ENCODE measurements around the gene C19orf25.
A peak's percentile ranks its signal among the peaks of the same experiment; 100 is the strongest.
"Not testable (repeated sequence)": the region's sequence is repeated elsewhere in the genome, so short reads cannot be mapped to it uniquely, and the experiment has no call there.

The C19orf25 gene

DNA sequence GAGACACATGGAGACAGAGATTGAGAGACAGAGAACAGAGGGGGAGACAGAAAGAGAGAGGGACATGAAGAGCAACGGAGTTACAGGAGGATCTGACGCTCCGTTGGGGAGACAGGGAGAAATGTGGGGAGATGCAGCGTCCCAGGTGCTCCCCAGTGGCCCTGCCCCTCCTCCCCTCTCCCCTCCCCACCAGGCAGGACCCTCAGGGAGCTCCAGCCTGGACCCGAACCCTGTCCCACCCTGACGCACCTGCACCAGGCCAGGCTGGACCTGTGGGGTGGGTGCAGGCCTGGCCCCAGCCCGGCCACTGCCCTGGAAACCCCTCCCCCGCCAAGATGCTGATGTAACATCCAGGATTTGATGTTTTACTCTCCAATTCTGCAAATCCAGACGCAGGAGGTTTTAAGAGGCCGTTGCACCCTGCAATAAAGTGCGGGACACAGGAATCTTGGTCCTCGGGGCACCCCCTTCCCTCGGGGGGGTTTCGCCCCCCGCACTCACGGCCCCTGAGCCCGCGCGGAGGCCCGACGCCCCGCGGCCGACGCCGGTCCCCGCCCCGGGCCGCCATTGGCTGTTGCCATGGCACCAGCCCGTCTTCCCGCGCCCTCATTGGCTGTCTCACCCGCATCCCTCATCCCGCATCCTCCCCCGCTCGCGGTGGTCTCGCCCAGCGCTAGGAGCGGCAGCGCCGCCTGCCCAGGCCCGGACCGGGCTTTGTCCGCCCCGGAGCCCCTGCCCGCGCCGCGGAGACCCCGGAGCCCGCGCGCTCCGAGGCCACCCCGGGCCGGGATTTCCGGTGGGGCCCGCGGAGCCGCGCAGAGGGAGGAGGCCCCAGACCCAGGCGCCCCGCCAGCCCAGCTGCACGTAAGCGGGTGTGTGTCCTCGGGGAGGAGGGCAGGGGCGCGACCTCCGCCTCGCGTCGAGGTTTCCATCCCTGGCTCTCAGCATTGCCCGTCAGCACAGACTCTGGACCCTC lies 29.3 kb downstream of the C19orf25 start, which contains the start of gene APC2:
Gene APC2, plus strand, starts transcription at position 655 of the 976 bp plus-strand sequence. CDS start 2,881 bp downstream, outside the sequence.
- DNase-seq (ENCODE audit: low spot score) = no peak

DNA sequence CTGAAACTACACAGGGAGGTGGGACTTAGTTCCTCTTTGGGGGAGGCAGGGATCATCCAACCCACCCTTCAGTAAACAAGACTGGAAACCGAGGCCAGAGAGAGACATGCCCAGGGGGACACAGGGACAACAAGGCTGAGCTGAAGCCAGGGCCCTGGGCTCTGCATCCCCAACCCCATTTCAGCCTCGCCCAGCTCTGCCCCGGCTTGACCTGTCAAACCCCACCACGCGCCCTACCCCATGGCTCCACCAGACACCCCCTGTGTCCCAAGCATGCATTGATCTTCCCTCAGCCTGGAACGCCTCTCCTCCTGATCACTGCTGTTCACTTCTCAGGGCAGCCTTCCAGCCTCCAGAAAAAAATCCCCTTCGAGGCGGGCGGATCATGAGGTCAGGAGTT lies 31.1 kb downstream of the C19orf25 start:
- no peak for DNase-seq (ENCODE audit: low spot score)

DNA sequence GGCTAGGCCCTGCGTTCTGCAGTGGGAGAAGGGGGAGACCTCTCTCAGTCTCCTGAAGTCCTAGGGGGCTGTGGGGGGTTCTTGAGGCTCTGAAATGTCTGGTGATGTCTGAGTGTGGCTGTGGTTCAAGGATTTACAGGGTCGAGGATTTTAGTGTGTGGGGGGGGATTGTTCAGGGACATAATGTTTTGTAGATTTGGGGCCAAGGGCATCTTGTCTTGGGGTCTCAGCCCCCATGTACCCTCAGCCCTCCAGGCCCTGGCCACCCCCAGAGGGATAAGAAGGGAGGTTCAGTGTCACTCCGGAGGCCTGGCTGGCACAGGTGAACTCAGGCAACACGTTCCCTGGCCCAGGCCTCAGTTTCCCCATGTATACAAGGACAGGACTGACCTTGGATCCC lies 31.5 kb downstream of the C19orf25 start:
- no peak for DNase-seq (ENCODE audit: low spot score)

DNA sequence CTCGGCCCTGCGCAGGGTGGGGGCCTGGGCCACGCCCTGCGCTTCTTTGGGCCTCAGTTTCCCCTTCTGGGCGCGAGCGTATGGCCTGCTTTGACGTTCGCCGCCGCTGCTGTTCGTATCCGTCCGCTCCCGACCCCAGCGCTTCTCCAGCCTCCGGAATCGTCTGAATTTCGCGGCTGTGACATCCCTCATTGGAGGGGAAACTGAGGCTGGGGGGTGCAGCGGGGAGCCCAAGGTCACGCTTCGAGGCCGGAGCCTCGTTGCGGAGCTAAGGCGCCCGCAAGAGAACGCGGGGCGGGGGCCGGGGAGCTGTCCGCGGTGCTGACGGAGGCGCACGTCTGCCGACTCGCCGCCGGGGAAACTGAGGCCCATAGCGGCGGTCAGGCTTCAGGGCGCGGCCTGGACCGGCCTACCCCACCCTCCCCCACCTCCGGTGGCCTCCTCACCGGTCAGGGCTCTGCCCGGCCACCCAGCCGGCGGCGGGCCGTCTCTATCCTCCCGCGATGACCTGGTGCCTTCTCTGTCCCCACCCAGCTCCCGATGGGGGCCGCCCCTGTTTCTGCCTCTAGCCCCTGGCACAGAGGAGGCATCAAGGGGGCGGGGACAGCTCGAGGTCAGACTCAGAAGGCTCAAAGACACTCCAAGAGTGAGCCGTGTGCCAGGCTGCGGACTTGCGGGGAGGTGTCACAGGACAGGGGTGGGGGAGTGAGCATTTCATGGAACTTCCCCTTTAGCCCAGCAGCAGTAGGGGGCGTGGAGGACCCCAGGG lies 32.1 kb downstream of the C19orf25 start:
- DNase-seq (ENCODE audit: low spot score) = no peak

DNA sequence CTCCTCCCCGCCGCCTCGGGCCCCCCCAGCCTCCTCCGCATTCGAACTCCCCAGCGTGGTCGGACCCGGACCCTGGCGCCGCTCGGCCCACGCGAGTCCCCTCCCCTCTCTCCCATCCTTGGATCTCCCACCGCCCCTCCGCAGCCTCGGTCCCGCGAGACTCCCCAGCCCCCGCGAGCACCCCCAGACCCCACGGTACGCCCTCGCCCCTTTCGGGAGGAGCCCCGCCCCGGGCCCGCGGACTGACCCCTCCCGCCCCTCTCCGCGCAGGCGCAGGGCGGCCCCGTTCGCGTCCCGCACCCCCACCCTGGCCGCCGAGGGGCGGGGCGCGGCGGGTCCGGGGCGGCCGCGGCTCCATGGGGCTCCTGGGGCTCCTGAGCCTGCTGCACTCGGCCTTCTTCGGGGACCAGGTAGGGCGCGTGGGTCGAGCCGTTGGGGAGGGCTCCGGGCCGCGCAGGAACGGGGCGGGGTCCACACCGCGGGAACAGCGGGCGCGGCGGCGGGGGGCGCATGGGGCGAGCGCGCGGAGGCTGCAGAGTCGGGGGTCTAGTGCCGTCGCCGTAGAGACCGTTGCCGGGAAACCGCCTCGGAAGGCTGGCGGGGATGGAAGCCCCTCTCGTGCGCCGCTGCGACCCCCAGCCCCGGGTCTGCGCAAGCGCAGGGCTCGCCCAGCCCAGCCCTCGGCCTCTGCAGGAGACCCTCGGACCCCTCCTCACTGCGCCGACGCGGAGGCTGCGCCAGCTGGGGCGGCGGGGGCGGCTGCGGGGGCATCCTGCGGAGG lies 32.9 kb downstream of the C19orf25 start:
- peak; percentile 79 for DNase-seq (ENCODE audit: low spot score)

DNA sequence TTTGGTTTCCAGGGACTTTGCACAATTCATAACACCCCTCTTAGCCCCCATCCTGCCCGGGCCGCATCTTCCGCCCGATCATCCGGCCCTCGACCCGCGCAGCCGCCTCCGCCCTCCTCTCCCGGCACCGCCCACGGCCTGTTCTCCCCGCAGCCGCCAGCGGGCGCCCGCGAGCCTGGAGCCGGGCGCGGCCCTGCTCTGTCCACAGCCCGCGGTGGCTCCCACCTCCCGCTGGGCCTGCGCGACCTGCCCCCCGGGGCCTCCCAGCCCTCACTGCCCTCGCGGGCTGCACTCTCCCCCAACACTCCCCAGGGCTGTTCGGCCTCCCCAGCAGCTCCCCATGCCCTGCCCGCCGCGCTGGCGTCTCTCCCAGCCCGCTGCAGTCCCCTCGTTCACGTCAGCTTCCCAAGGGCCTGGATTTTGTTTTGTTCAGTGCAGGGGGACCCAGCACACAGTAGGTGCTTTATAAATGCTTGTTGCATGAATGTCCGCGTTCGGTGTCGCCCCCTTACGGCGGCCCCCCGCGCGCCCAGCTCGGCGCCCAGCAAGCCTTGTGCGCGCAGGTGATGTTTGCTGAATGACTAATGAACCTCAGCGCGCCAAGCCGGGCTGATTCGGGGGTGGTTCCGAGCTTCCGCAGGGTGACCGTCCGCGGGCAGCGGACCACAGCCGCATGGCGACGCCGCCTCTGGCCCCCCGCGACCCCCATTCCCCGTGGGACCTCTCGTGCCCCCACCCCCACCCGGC lies 33.7 kb downstream of the C19orf25 start:
- peak; percentile 89 for DNase-seq (ENCODE audit: low spot score)

DNA sequence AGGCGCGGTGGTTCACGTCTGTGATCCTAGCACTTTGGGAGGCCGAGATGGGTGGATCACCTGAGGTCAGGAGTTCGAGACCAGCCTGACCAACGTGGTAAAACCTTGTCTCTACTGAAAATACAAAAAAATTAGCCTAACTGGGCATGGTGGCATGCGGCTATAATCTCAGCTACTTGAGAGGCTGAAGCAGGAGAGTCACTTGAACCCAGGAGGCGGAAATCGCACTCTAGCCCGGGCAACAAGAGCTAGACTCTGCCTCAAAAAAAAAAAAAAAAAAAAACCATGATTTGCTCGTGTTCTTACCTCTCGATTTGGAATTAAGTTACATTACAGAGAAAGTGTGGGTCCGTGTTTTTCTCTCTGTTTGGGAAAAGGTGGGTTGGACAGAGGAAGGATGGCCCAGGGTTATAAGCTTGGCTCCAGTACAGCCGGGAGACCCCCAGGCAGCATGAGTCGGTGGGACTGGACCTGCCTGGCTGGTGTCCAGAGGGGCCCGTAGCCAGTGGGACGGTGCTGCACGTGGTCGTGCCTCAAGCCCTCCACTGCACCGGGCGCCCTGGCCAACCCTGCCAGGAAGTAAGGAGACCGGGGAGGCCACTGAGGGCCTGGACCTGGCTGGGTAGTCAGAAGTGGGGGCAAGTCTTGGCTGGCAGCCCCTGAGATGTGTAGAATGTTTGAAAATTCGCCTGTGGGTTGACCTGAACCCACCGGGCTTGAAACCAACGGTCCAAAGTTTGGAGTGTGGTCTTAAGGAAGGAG lies 37.2 kb downstream of the C19orf25 start:
- DNase-seq (ENCODE audit: low spot score) = no peak

DNA sequence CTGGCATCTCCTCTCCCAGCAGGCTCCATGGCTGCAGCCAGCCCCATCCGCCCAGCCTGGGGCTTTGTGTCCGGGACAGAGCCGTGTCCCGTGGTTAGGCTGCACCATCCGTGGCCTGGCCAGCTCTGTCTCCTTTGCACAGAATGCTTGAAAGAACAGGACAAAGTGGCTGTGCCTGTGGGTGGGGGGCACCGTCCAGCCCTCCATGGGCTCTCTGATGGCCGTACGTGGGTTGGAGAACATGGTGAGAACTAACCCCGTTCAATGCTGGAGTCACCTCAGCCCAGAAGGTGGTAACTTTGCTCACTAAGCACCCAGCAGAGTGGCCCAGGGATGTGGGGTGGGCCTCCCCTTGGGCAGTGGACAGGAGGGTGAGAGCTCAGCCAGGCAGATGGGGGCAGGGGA lies 38.0 kb downstream of the C19orf25 start:
- no peak for DNase-seq (ENCODE audit: low spot score)

DNA sequence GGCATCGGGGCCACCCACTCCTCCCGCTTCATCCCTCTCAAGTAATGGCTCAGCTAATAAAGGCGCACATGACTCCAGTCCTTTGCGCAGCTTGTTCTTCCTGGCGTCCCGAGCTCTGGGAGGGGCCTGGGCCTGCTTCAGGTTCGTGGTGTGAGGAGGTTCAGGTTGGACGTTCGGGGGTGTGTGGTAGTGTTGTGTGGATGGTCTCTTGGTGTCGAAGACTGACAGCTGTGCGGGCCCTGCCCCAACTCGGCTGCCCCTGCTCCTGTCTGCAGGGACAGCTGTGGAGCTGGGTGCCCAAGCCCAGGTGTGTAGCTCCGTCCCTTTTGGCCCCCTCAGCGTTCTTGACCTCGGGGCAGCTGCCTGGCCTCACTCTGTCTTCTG lies 38.6 kb downstream of the C19orf25 start:
- no peak for DNase-seq (ENCODE audit: low spot score)

DNA sequence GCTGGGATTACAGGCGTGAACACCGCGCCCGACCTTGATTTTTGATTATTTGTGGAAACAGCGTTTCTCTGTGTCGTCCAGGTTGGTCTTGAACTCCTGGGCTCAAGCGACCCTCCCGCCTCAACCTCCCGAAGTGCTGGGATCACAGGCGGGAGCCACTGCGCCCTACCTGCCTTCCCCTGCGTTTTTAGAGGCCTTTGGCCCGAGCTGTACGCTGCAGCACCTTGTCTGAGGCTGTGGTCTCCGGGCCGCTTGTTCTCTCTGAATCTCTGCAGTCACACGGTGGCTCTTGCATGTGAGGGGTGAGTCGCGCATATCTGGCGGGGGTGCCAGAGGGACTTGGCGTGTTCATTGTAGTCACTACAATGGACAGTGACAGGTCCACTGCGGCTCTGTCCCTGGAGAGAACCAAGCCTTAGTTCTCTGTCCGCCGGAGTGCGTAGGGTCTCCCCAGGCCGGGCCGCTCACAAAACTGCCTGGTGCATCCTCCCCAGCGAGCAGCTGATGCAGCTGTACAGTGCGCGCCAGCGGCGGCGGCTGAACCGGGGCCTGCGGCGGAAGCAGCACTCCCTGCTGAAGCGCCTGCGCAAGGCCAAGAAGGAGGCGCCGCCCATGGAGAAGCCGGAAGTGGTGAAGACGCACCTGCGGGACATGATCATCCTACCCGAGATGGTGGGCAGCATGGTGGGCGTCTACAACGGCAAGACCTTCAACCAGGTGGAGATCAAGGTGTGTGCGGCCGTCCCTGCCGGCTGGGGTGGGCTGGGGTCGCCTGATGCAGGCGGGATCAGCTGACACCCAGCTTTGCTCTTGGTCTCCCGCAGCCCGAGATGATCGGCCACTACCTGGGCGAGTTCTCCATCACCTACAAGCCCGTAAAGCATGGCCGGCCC lies 39.2 kb downstream of the C19orf25 start:
- DNase-seq (ENCODE audit: low spot score) = not testable (repeated sequence)

DNA sequence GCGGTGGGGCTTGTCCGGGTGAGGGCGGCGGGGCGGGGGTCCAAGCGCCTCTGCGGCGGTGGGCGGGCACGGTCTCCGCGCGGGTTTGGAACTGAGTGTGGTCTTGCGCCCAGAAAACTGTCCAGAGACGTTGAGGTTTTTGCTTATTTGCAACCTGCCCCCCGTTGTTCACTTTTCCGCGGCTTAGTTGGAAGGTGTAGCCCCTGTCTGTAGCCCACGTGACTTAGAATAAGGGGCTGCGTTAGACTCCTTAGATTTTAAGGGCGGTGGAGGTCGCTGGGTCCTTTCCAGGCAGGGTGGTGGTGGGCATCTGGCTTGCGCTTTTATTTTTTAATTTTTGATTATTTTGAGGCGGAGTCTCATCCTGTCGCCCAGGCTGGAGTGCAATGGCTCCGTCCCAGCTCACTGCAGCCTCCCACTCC lies 40.1 kb downstream of the C19orf25 start:
- DNase-seq (ENCODE audit: low spot score) = no peak

DNA sequence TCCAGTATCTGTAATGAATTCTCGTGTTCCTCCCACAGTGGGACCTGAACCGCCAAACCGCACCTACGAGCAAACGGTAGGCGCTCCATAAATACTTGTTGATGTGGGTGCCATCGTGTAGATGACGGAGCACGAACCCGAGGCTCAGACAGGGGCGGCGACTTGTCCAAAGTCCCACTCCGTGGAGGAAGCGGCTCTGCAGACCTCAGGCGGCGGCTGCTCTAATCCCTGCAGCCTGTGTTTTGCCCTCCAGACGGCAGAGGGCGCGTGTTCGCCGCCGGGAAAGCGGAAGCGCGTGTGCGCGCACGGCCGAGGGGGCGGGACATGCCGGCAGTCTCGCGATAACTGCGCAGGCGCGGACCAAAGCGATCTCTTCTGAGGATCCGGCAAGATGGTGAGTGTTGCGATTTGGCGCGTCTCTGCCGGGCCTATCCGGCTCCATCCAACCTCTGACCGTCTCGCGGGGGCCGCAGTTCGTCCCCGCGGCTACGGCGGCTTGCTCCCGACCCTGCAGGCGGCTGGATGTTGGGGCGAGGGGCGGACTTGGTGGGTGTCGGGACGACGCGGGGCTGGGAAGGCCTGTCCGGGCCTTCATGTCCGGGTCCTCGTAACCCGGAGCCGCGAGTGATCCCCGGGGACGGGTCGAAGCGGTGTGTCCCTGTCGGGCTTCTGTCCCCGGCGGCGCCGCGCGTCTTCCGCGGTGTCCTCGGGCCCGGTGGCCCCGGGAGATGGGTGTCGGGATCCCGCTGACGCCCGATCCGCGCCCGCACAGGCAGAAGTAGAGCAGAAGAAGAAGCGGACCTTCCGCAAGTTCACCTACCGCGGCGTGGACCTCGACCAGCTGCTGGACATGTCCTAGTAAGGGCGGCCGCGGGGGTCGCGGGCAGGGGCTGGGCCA lies 40.7 kb downstream of the C19orf25 start, which contains the start of gene RPS15:
Gene RPS15, plus strand, starts transcription at position 362 of the 898 bp plus-strand sequence. Its CDS starts 30 bp downstream, at position 392.
- peak; percentile 88 for DNase-seq (ENCODE audit: low spot score)

DNA sequence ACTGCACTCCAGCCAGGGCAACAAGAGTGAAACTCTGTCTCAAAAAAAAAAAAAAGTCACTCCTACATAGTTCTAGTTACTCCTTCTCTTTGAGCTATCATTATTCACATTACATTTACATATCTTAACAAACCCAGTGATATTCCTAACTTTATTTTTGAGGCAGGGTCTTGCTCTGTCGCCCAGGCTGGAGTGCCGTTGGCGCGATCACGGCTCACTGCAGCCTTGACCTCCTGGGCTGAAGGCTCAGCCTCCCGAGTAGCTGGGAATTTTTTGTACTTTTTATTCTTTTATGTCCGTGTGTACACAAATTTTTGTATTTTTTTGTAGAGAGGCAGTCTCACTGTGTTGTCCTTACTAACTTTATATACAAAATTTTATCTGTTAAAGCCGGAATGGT lies 41.4 kb downstream of the C19orf25 start:
- no peak for DNase-seq (ENCODE audit: low spot score)

DNA sequence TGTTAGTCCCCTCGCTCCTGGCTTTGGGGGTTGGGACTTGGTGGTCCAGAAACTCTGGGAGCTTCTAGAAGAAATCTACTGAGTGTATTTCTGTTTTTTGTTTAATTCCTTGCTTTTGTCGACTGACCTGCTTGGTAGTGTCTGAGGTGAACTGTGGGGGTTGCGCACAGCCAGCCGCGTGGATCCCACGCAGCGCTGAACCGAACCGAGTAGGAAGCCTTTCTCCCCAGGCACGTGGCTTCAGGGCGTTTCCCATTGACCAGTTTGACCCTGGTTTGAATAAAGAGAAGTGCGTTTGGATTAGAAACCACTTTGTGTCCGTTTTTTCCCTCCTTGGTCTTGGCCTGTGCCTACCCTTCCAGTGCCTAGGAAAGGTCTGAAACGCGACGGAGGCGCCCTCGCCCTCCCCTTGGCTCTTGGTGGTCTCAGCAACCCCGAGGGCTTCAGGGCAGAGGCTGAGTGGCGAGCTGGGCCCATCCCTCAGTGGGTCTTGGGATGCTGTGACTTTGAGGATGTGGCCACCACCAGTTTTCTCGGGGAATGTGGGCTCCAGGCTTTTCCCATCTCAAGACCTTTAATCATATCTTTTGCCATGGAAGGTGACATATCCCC lies 43.5 kb downstream of the C19orf25 start:
- DNase-seq (ENCODE audit: low spot score) = no peak

DNA sequence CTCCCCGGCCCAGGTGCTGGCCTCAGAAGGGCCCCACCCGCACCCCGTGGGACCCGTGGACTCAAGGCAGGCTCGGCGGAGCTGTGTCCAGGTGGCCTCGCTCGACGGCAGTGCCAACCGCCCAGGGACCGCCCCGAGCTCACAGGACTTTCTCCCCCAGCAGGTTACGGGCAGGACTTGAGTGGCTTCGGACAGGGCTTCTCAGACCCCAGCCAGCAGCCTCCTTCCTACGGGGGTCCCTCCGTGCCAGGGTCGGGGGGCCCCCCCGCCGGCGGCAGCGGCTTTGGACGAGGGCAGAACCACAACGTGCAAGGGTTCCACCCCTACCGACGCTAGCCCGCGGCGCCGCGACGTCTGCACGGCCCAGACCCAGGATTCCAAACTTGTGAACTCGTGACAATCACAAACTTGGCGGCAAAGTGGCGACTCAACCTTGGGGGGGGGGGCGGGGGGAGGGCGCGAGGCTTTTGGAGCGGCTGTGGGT lies 44.4 kb downstream of the C19orf25 start:
- no peak for DNase-seq (ENCODE audit: low spot score)

DNA sequence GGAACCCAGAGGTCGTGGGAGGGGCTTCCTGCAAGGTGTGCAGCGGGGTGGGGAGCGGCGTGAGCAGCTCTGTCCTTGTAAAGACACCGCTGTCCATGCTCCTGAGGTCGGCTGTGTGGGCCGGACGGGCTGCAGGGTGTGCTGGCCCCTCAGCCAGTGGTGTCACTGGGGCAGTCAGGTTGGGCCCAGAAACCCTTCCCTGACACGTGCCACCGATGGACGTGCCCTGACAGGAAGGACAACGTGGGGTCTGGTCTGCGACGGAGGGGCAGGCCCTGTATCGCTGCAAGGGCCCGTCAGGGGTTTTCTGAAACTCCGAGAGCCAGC lies 45.0 kb downstream of the C19orf25 start:
- no peak for DNase-seq (ENCODE audit: low spot score)

DNA sequence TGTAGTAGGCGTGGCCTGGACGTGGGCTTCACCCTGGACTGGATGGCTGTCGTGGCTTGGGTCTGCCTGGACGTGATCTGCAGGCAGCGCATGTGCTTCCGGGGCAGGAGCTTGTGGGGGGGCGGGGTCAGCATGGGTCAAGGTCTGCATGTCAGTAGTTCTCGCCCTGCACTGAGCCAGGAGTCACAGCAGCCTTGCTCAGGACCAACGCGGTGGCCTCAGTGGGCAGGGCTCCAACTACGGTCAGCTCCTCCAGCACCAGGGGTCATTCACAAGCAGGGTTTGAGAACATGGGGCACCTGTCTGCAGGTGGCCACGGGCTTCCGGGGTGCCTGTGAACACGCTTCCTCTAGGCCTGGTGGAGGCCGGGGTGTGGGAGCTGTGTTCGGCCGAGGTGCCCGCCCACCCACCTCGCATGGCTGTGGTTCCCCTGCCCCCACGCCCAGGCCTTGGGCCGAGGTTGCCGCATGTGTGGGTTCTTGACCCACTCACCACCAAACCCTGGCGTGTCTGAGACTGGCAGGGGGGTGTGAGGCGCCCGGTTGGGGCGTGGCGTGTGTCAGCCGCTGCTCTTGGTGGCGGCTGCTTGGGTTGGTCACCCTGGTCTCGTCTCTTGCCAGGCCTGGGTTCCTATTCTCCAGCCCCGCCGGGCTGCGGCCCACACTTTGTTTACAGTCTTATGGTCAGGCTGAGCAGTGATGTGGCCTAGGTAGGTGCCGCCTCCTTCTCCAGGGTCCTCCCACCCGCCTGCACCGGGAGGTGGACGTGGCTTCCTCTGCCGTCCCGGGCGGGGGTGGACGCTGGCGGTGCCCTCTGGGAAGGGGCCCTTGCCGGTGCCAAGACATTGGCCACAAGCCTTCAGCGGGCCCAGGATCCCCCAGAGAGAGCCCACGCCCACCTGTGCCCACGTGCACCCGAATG lies 45.6 kb downstream of the C19orf25 start:
- no peak for DNase-seq (ENCODE audit: low spot score)
